Stimulated activated CD8-positive, alpha-beta memory T cell treated with anti-CD3 and anti-CD28 coated beads, Interleukin-4, amount 100 ng/mL, for 24 hours (primary cell): ENCODE results near the gene PREX1.
"Not testable (repeated sequence)": the region's sequence is repeated elsewhere in the genome, so short reads cannot be mapped to it uniquely, and the experiment has no call there.

Experiments used
- DNase-seq: peaks from one replicate; pipeline ENCODE4 v3.0.0-alpha.2; 2020; ENCODE audit warnings: low read depth

PREX1 gene

DNA sequence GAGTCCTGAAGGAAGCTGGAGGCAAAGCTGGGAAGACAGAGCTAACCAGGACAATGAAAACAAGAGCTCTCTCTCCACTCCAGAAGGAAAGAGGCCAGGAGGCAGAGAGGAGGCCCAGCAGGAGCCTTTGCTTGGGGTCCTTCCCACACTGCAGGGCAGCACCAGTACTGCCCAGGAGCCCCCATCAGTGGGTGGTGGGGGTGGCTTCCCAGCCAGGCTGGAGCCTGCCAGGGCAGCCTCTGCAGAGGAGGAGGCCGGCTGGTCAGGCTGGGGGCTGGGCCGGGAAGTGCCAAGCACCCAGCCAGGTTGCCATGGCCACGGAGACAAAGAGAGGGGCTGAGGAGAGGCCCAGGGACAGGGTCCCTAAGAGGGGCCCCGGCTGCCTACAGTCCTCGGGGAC lies 33.4 kb downstream of the PREX1 start:
- no peak for DNase-seq

DNA sequence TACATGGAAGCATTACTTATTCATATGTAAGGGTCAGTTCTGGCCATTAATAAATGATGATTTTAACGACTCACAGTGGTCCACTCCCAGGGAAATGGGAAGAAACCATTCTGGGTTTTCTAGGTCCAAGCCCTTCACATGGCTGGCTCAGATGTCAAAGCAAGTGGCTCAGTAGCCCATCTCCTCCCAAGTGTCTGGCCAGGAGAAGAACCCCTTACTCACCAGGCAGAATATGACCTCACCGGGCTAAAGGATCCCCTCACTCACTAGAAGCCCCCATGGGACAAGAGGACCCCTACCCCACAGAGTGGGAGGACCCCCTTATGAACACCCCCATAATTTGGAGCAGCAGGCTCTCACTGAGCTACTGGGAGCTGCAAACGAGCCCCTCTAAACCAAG lies 34.0 kb downstream of the PREX1 start:
- no peak for DNase-seq

DNA sequence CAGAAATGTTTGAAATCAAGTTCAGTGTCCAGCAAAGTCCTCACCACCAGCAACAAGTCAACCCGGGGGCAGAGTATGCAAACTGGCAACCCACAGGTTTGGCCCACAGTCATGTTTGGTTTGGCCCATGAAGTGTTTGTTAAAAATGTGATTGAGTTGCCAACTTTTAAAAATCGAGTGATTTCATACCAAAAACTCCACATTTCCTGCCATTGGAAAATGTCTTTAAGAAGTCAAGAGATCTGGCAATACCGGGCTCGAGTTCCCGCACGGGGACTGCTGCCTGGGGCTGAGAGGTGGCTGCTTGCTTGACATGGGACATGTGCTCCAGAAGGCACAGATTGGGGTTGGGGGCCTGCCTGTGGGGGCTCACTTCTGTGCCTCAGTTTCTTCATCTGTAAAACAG lies 36.1 kb downstream of the PREX1 start:
- no peak for DNase-seq

DNA sequence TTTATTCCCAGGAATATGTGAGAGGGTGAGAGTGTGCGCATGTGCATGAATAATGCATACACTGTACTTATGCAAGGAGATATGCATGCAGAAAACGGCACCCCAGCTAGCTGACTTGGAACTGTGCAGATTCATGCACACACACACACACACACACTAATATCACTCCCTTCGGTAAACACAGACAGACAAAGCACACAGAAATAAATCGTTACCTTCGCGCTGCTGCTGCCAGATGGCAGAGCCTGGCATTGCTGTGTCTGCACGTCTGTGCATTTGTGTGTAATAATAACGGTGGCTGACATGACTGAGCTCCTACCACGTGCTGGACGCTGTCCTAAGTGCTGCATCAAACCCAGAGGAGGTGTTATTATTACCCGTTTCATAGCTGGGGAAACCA lies 36.8 kb downstream of the PREX1 start:
- no peak for DNase-seq

DNA sequence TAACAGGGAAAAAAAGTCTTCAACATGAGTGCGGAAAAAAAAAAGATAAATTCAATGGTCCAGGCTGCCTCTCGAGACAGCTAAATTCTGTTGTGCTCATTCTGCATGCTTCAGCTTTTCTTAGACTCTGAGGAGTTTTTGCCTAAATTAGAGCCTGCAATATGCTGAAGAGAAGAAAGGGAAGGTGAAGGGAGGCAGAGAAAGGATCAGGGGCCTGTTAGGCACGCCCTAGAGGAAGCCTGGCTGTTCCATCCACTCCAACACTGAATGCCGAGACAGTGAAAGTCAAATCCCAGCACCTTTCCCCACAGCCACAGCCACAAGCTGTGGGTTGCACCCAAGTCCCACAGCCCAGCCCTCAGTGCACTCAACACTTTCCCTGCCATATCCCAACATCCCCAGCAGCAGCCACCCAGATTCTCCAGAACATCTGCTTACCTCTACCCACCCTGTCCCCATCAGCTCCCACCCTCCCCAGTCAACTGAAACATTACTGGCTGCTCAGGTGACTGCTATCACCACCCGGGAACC lies 37.3 kb downstream of the PREX1 start:
- no peak for DNase-seq

DNA sequence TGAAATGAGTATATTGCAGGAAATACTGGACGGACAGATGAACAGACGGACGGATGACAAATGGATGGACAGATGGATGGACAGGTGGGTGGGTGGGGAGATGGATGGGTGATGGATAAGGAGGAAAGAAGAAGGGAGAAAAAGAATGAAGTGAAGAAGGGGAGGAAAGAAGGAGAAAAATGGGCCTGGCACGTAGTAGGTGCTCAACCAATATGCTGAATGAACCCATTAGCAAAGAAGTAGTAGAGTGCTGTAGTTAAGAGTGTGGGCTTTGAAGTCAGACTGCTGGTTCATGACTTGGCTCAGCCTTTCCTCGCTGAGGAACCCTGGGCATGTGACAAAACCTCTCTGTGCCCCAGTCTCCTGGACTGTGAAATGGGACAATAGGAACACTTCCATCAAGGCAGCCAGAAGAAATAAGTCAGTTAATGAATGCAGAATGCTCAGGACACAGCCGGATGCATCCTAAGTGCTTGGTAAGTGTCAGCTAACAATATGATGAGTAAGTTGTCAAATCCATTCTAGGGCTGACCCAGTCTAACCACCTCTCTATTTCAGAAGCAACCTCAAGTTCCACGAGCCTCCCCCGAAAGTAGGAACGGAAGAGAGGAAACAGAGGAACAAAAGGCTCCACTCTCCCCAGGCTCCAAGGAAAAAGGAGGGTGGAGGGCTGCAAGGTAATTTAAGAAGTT lies 37.9 kb downstream of the PREX1 start:
- no peak for DNase-seq

DNA sequence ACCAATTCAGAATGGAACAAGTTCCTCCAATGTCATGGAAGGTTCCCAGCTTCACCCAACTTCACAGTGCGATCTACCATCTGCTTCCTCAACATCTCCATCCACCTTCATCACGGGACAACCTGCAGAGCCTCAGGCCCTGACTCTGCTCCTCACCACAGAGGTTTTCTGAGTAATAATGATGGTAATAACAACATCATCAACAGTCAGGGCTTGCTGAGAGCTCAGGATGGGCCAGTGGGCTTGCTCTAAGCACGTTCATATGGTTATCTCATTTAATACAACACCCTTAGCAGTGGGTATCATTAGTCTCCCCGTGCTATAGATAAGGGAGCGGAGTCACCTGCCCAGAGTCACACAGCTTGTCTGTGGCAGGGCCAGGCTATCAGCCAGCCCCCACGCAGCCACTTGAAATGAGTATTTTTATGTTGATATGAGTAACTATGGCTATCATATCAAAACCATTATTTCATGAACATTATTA lies 38.6 kb downstream of the PREX1 start:
- DNase-seq = no peak

DNA sequence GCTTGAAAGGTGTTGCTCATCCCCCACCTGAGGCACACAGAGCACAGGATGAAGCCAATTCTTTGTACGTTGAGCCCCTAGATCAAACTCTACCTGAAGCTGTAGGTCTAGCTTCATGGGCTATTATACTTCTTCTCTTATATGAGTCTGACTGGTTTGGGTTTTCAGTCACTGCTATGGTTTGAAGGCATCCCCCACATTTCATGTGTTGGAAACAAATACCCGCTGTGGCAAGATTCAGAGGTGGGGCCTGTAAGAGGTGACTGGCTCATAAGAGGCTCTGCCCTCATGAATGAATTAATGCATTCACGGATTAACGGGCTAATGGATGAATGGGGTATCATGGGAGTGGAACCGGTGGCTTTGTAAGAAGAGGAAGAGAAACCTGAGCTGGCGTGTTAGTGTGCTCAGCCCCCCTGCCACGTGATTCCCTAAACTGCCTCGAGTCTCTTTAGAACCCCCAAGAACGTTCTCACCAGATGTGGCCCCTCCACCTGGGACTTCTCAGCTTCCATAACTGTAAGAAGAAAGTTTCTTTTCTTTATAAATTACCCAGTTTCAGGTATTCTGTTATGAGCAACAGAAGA lies 39.2 kb downstream of the PREX1 start:
- no peak for DNase-seq

DNA sequence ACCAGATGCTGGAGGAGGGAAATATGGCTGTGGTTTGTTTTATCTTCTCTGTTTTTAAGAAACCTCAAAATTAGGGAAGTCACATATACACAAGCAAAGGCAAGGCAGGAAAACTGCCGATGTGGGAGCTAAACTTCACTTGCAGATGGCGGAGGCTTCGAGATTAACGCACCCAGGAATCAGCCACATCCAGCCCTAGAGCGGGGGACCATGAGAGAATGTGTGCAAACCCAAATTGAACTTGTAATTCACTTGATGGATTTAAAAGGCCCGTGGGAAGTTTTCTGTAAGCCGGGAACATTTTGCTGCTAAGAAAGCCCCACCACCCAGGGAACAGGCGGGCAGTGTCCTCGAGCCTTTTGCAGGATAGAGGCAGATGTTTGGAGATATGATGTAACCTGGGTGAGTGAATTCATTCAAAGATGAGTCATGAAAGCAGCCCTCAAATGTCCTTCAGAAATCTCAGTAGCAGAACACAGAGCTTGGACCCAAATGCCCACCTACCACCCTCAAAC lies 39.9 kb downstream of the PREX1 start:
- DNase-seq = no peak

DNA sequence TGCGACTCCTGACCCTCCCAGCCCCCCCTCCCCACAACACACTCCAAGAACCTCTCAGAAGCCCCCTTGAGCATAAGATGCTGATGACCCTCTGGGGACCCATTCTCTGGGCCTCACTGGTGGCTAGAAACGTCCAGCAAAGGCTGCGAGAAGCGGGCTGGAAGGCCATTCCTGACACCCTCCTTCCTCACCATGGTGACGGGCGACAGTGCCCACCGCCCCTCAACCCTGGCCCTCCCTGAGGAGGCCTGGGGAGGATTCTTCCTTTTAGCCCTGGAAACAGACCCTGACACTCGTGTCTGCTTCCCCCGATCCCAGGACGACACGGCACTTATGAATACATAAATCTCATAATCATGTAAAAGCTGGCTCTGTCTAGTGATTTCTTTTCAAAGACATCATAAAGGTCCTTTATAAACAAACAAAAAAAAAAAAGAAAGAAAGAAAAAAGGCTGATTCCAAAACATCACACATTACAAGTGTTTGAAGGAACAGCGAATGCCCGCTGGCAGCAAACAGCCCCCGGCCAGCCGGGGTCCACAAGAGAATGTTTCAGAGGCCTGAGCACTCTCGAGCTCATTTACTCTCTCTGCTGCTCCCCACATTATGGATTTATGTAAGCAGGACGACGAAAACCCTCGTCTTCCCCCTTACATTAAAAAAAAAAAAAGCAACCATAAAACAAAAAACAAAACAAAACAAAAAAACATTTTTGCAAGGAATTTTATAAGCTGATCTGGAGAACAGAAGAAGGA lies 40.7 kb downstream of the PREX1 start:
- no peak for DNase-seq

DNA sequence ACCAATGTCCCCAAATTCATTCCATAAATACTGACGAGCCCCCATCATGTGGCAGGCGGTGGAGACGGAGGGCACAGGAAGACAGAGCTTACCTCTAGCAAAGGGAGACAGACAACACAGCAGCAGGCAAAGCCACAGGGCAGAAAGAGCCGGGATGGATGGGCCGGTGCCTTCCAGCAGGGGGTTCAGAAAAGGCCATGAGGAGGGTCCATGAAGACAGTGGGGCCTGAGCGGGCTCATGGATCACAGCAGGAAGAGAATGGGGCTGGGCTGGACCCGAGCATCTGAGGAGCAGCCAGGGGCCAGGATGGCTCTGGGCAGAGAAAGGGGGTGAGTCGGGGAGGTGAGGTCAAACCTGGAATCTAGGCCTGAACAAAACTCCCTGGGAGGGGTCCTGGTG lies 42.0 kb downstream of the PREX1 start:
- DNase-seq = no peak

DNA sequence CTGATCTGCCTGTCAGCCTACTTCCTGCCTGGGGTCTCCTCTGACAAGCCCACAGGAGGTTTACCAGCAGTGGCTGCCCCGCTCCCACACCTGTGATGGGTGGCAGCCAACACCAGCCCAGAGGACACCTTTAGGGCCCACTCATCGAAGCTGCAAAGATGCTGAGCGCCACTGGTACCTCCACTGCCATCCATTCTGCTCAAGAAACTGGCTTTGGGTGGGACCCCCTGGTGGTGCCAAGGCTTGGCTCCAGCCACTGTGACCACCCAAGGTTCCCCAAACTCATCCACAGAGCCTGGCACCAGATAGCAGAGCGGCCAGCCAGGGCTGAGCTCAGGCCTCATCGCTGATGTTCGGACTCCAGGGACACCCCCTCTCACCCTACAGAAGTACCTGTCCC lies 42.5 kb downstream of the PREX1 start:
- no peak for DNase-seq

DNA sequence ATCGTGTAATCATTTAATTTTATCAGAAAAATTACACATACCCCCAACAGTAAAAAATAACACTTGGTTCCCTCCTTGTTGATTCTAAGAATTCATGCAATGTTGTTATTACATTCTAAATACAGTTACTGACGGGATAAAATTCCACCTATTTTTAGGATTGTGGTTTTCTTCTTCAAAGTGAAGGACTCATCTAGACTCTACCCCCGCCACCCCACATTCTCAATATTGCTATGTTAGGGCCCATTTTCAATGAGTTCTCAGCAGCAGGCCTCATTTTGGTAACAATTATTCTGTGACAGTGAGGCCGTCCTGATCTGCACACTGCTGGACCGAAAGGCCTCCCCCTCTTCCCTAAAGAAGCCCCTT lies 43.5 kb downstream of the PREX1 start:
- no peak for DNase-seq

DNA sequence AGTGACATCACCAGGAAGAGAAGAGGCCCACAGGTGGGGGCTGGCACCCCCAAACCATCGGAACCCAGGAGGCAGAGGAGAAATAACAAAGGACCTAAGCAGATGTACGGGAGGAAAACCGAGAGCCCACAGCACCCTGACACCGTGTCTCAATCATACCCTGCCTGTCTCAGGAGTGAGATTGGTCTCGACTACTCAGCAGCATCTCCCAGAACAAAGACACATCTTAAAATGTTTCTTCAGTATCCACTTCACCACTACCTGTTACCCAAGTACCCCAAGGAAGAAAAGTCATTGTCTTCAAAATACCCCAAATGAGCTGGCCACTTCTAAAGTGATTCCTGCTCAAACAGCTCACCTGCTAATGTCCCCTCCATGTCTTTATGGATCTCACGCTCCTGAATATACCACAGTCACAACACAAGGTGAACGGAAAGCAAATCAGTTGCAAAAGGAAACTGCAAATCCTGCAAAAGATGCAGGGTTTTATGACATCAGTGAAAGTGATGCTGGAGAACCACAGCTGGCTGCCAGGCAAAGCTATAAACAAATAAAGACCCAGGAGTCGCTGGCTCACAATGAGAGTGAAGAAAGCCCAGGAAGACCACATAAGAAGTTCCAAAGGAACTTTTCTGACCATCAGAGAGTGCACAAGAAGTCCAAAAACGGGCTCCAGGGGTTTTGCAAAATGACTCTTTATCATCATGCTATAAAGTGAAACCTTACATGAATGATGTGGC lies 44.1 kb downstream of the PREX1 start:
- DNase-seq = no peak

DNA sequence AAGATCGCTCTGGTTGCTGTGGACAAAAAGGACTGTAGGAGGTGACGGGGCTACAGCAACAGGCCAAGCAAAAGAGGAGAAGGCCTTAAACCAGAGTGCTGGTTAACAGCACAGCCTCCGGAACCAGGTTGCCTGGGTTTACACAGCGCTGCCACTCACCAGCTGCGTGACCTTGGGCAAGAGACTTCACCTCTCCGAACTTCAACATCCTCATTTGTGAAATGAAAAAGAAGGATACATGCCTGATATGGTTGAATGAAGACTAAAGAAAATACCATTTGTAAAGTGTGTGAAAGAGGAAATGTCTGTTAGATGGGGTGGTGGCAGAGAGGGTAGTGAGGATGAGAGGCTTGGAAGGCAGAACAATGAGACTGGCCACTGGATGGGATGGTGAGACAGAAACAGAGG lies 44.9 kb downstream of the PREX1 start:
- no peak for DNase-seq

DNA sequence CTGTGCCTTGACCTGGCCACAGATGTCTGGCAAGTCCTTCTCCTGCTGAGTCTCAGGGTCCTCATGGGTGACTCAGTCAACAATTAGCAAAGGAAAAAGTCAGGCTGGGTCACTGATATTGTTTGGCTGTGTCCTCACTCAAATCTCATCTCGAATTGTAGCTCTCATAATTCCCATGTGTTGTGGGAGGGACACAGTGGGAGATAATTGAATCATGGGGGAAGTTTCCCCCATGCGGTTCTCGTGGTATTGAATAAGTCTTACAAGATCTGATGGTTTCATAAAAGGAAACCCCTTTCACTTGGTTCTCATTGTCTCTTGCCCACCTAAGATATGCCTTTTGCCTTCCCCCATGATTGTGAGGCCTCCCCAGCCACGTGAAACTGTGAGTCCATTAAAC lies 45.7 kb downstream of the PREX1 start:
- no peak for DNase-seq

DNA sequence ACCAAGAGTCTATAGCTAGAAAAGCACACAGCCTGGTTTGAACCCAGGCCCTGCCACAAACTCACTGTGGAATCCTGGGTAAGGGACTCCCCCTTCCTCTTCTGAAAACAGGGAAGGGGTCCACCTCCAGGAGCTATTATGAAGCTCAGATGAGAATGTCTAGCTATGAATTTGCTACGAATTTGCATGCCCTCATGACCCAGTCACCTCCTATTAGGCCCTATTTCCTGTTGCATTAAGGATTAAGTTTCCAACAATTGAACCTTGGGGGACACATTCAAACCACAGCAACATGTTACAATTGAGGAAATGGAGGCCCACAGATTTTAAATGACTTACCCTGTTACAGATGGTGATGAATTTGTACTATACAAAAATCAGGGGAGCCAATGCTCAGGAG lies 46.2 kb downstream of the PREX1 start:
- no peak for DNase-seq

DNA sequence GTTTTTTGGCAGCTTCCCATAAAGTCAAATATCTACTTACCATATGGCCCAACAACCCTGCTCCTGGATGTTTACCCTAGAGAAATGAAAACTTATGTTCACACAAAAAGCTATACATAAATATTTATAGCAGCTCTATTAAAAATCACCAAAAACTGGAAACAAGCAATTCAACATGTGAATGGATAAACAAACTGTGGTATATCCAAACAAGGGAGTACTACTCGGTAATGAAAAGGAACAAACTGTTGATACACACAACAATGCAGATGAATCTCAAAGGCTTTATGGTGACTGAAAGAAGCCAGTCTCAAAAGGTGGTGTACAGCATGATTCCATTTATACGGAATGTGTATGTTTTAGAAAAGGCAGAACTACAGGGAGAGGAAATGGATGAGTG lies 48.4 kb downstream of the PREX1 start:
- no peak for DNase-seq

DNA sequence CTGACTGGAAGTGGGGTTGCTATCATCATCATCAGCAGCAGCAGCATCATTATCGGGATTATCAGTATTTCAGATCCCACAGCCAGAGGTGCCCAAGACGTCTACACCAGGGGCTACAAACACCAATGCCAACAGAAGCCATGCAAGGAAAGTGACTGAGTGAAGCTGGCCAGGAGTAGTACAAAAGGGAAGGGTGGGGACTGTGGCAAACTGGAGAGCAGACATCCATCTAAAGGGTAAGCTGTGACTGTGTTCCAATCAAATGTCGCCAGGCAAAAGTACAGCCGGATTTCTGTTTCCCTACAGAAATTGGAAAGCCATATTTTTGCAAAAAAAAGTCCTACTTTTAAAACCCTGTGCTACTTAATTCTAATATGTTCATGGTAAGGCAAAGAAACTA lies 50.0 kb downstream of the PREX1 start:
- DNase-seq = no peak

DNA sequence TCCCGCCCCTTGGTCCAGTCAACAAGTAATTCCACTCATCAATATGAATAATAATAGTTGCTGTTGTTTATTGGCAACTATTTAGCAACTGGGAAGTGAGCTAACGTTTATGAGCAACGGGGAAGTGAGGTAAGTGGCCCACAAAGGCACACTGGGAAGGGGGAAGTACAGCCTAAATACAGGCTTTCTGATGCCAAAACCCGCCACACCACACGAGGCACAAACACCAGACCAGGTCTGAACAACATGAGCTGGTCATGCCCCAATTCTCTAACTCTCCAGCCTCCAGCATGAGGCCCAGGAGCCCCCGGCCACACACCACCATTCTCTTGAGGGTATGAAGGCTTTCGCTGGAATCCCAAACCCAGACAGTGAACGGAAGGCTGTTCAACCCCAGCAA lies 50.8 kb downstream of the PREX1 start:
- no peak for DNase-seq

DNA sequence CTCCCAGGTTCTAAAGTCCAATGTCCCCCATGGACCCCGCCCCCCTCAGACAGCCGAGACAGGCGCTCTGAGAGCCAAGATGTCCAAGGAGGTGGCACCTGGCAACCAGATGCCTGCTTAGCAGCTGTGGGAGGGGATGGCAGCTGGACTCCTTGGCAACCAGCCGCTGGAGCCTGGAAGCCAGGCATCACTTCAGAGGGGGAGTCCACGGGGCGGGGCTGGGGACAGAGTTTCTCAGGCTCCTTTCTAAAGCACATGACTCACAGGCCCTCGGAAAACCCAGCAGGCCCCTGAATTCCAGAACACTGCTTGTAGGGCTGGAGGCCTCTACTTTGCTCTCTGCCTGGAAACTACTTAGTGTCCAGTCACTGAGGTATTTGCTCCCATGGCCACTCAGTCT lies 51.5 kb downstream of the PREX1 start:
- no peak for DNase-seq

DNA sequence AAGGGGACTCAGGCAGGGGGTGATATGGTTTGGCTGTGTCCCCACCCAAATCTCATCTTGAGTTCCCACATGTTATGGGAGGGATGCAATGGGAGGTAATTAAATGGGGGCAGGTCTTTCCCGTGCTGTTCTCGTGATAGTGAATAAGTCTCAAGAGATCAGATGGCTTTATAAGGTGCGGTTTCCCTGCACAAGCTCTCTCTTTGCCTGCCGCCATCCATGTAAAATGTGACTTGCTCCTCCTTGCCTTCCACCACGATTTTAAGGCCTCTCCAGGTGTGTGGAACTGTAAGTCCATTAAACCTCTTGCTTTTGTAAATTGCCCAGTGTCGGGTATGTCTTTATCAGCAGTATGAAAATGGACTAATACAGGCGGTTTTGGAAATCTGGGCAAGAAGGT lies 52.3 kb downstream of the PREX1 start:
- not testable (repeated sequence) for DNase-seq
